HepG2 (cell line): ENCODE results near the gene MTA2. TPM values are rescaled to one million over a fixed set of nuclear protein-coding genes. Genes with fewer than 3 reads are reported as not detected.
A peak's percentile ranks its signal among the peaks of the same experiment; 100 is the strongest.

Experiments
- ARNTL ChIP-seq: sonication (generic); formaldehyde crosslinking; IDR thresholded peaks from 2 replicates; pipeline ENCODE4 v1.4.0; 2020; ENCODE audit warnings: mild to moderate bottlenecking, missing genetic modification reagents
- CBFB ChIP-seq: sonication (generic); formaldehyde crosslinking; IDR thresholded peaks from 2 replicates; pipeline ENCODE4 v1.4.0; 2020; ENCODE audit warnings: missing genetic modification reagents
- CCAR2 ChIP-seq: fragments of 200-400 bp; formaldehyde crosslinking; optimal IDR thresholded peaks from 2 replicates; pipeline ENCODE3; 2018; ENCODE audit warnings: low read depth, mild to moderate bottlenecking, low read length, moderate library complexity
- CEBPB ChIP-seq: IDR thresholded peaks from 2 replicates; pipeline ENCODE4 v1.6.1; 2011; ENCODE audit warnings: low read depth, low read length, improper control_type of control experiment, borderline replicate concordance
- FIP1L1 ChIP-seq: fragments of 200-400 bp; formaldehyde crosslinking; IDR thresholded peaks from 2 replicates; pipeline ENCODE4 v1.6.1; 2018; ENCODE audit warnings: low read depth, mild to moderate bottlenecking, low read length, moderate library complexity, borderline replicate concordance; ENCODE audit not compliant: insufficient read depth
- HNRNPUL1 ChIP-seq: fragments of 200-400 bp; formaldehyde crosslinking; IDR thresholded peaks from 2 replicates; pipeline ENCODE4 v1.6.1; 2017; ENCODE audit warnings: low read depth, mild to moderate bottlenecking, low read length, moderate library complexity
- HOXA7 ChIP-seq: sonication (generic); formaldehyde crosslinking; IDR thresholded peaks from 2 replicates; pipeline ENCODE4 v1.8.1; 2022; ENCODE audit warnings: mild to moderate bottlenecking, missing genetic modification reagents, moderate library complexity
- JARID2 ChIP-seq: sonication (generic); formaldehyde crosslinking; IDR thresholded peaks from 2 replicates; pipeline ENCODE4 v1.8.1; 2023; ENCODE audit warnings: missing genetic modification reagents, inconsistent platforms; ENCODE audit not compliant: insufficient replicate concordance
- KMT2A ChIP-seq: sonication (generic); formaldehyde crosslinking; IDR thresholded peaks from 2 replicates; pipeline ENCODE4 v1.4.0; 2020; ENCODE audit warnings: missing genetic modification reagents
- MAFF ChIP-seq: IDR thresholded peaks from 2 replicates; pipeline ENCODE4 v1.6.1; 2011; ENCODE audit warnings: low read depth, low read length, improper control_type of control experiment
- MEIS1 ChIP-seq: sonication (generic); formaldehyde crosslinking; IDR thresholded peaks from 2 replicates; pipeline ENCODE4 v1.9.0; 2021; ENCODE audit warnings: mild to moderate bottlenecking, missing genetic modification reagents, moderate library complexity, borderline replicate concordance
- MTF1 ChIP-seq: sonication (generic); formaldehyde crosslinking; IDR thresholded peaks from 2 replicates; pipeline ENCODE4 v1.5.0; 2020; ENCODE audit warnings: missing genetic modification reagents
- NAIF1 ChIP-seq: sonication (generic); formaldehyde crosslinking; IDR thresholded peaks from 2 replicates; pipeline ENCODE4 v1.5.0; 2020; ENCODE audit warnings: mild to moderate bottlenecking, missing genetic modification reagents, borderline replicate concordance
- PAX8 ChIP-seq: sonication (generic); formaldehyde crosslinking; IDR thresholded peaks from 2 replicates; pipeline ENCODE4 v1.8.0; 2022; ENCODE audit warnings: mild to moderate bottlenecking, missing genetic modification reagents, borderline replicate concordance
- PLSCR1 ChIP-seq: sonication (generic); formaldehyde crosslinking; IDR thresholded peaks from 2 replicates; pipeline ENCODE4 v1.5.0; 2020; ENCODE audit warnings: missing genetic modification reagents, mild to moderate bottlenecking, borderline replicate concordance
- POGZ ChIP-seq: sonication (generic); formaldehyde crosslinking; IDR thresholded peaks from 2 replicates; pipeline ENCODE4 v1.4.0; 2020; ENCODE audit warnings: mild to moderate bottlenecking, missing genetic modification reagents
- SPEN ChIP-seq: sonication (generic); formaldehyde crosslinking; IDR thresholded peaks from 2 replicates; pipeline ENCODE4 v1.5.1; 2020; ENCODE audit warnings: low read depth, mild to moderate bottlenecking, missing genetic modification reagents
- TAF1 ChIP-seq: sonication (generic); formaldehyde crosslinking; IDR thresholded peaks from 2 replicates; pipeline ENCODE4 v1.4.0; 2020; ENCODE audit warnings: missing genetic modification reagents
- TCF7L2 ChIP-seq: IDR thresholded peaks from 2 replicates; pipeline ENCODE4 v1.6.1; 2011; ENCODE audit warnings: mild to moderate bottlenecking, low read depth, low read length, moderate library complexity
- TIGD3 ChIP-seq: sonication (generic); formaldehyde crosslinking; IDR thresholded peaks from 2 replicates; pipeline ENCODE4 v1.5.1; 2020; ENCODE audit warnings: mild to moderate bottlenecking, missing genetic modification reagents, borderline replicate concordance
- TP53 ChIP-seq: sonication (generic); formaldehyde crosslinking; conservative IDR thresholded peaks from 2 replicates; pipeline ENCODE4 v1.4.0; 2020; ENCODE audit warnings: missing genetic modification reagents
- ZNF205 ChIP-seq: IDR thresholded peaks from 2 replicates; pipeline ENCODE4 v1.6.1; 2018; ENCODE audit warnings: missing biosample characterization, missing genetic modification reagents
- ZNF282 ChIP-seq: fragments of 450-650 bp; IDR thresholded peaks from 2 replicates; pipeline ENCODE4 v1.6.1; 2018; ENCODE audit not compliant: partially characterized antibody
- ZNF33B ChIP-seq: sonication (generic); formaldehyde crosslinking; IDR thresholded peaks from 2 replicates; pipeline ENCODE4 v1.5.1; 2020; ENCODE audit warnings: mild to moderate bottlenecking, missing genetic modification reagents
- ZNF362 ChIP-seq: sonication (generic); formaldehyde crosslinking; IDR thresholded peaks from 2 replicates; pipeline ENCODE4 v1.4.0; 2020; ENCODE audit warnings: missing genetic modification reagents, mild to moderate bottlenecking, borderline replicate concordance
- ZNF430 ChIP-seq: sonication (generic); formaldehyde crosslinking; IDR thresholded peaks from 2 replicates; pipeline ENCODE4 v1.9.0; 2021; ENCODE audit warnings: mild to moderate bottlenecking, missing genetic modification reagents
- ZNF616 ChIP-seq: sonication (generic); formaldehyde crosslinking; IDR thresholded peaks from 2 replicates; pipeline ENCODE4 v1.5.0; 2020; ENCODE audit warnings: low read depth, mild to moderate bottlenecking, missing genetic modification reagents
- ZNF776 ChIP-seq: sonication (generic); formaldehyde crosslinking; IDR thresholded peaks from 2 replicates; pipeline ENCODE4 v1.4.0; 2020; ENCODE audit warnings: mild to moderate bottlenecking, missing genetic modification reagents
- ZNF782 ChIP-seq: sonication (generic); formaldehyde crosslinking; IDR thresholded peaks from 2 replicates; pipeline ENCODE4 v1.4.0; 2020; ENCODE audit warnings: missing genetic modification reagents, mild to moderate bottlenecking, borderline replicate concordance
- ZSCAN21 ChIP-seq: sonication (generic); formaldehyde crosslinking; IDR thresholded peaks from 2 replicates; pipeline ENCODE4 v1.8.0; 2022; ENCODE audit warnings: mild to moderate bottlenecking, missing genetic modification reagents, moderate library complexity, borderline replicate concordance
- polyA plus RNA-seq, 8 experiments: library from polyadenylated mRNA; depleted of rRNA in 3 of 8; stranded (reverse) in 7 of 8; unstranded in 1 of 8; fragments of >200 nt; fragmentation: Illumina TruSeq in 4 of 8; extraction: Trizol in 4 of 8; gene quantifications; 2 replicates each; pipeline versions ENCODE4 v1.2.1 to v1.2.3, GENCODE V29; 2011 to 2016; ENCODE audit warnings: low read depth in 4 of 8, missing spikeins in 1 of 8, mixed read lengths in 1 of 8; ENCODE audit not compliant: insufficient read depth in 1 of 8
- total RNA-seq, 5 experiments: library from RNA; depleted of rRNA; stranded (reverse); fragments of >200 nt; fragmentation: Illumina TruSeq; extraction: Trizol; gene quantifications; 2 replicates each; pipeline ENCODE4 v1.2.3, GENCODE V29; 2016; ENCODE audit warnings: low read depth in 1 of 5

Gene MTA2
- total and polyA plus RNA-seq, 2 of the 13 experiments (the other 11 are each of a cell fraction or from before 2014, with no cell fraction given), result 14.0 to 70.0 TPM

GRCh38 chr11:62547691-62548281 lies 53.9 kb downstream of the MTA2 start (continued):
- TF ChIP-seq KMT2A, result no peak
- TF ChIP-seq SPEN (CRISPR knock-in tag), result peak; percentile 46
- no peak for TF ChIP-seq TIGD3 (CRISPR knock-in tag)
- TF ChIP-seq CEBPB, result no peak
- peak; percentile 20; the same call in 1 of the 2 replicates for TF ChIP-seq ZNF430 (CRISPR knock-in tag)
- TF ChIP-seq ZNF282, result no peak
- TF ChIP-seq ZNF205 (CRISPR knock-in tag), result peak; percentile 31; the same call in 1 of the 2 replicates
- TF ChIP-seq ZSCAN21 (CRISPR knock-in tag), result peak; percentile 61
- TF ChIP-seq ZNF33B (CRISPR knock-in tag), result no peak
- no peak for TF ChIP-seq MTF1 (CRISPR knock-in tag)
- no peak for TF ChIP-seq TCF7L2
- TF ChIP-seq HOXA7 (CRISPR knock-in tag), result no peak
- no peak for TF ChIP-seq TP53 (CRISPR knock-in tag)
- TF ChIP-seq ZNF362 (CRISPR knock-in tag), result peak; percentile 39; the same call in 1 of the 2 replicates
- no peak for TF ChIP-seq JARID2
- peak; percentile 58; the same call in 1 of the 2 replicates for TF ChIP-seq TAF1 (CRISPR knock-in tag)
- no peak for TF ChIP-seq MEIS1 (CRISPR knock-in tag)
- TF ChIP-seq PAX8 (CRISPR knock-in tag), result no peak
- no peak for TF ChIP-seq FIP1L1
- no peak for TF ChIP-seq NAIF1 (CRISPR knock-in tag)
- no peak for TF ChIP-seq HNRNPUL1
- TF ChIP-seq MAFF, result no peak
- TF ChIP-seq PLSCR1 (CRISPR knock-in tag), result no peak
- TF ChIP-seq CBFB, result no peak
- peak; percentile 14; the same call in 1 of the 2 replicates for TF ChIP-seq POGZ
- no peak for TF ChIP-seq CCAR2
- TF ChIP-seq ZNF782, result no peak
- peak; percentile 42; the same call in 1 of the 2 replicates for TF ChIP-seq ARNTL (CRISPR knock-in tag)
- no peak for TF ChIP-seq ZNF776 (CRISPR knock-in tag)
- no peak for TF ChIP-seq ZNF616 (CRISPR knock-in tag)
